ENCODE measurements around the gene AKAP9.
"Not testable (repeated sequence)": the region's sequence is repeated elsewhere in the genome, so short reads cannot be mapped to it uniquely, and the experiment has no call there.

Gene AKAP9

GRCh38 chr7:92088266-92088665 lies 147.6 kb downstream of the AKAP9 start:
- DNase-seq = no peak
- H3K4me3 ChIP-seq (ENCODE audit: low read depth, low read length) = no peak overlapping the region
- peaks cover 45% of the 10 kb centered on the region for H3K36me3 ChIP-seq (replicated peaks)
- TF ChIP-seq CTCF (IDR thresholded peaks at IDR 0.05; ENCODE audit: low read depth, low read length, missing control alignments) = no peak
- no peak overlapping the region for H3K27ac ChIP-seq
- in situ Hi-C loops (cut with HindIII; ENCODE audit: low pct_ligation_motif_present, low sequenced_read_pairs) = no loop called here
- no peaks in the 10 kb centered on the region for H3K27me3 ChIP-seq (replicated peaks)

GRCh38 chr7:92092210-92092609 lies 151.5 kb downstream of the AKAP9 start:
- no peak overlapping the region for H3K4me3 ChIP-seq (ENCODE audit: low read depth, low read length)
- H3K27ac ChIP-seq = no peak overlapping the region
- in situ Hi-C loops (cut with HindIII; ENCODE audit: low pct_ligation_motif_present, low sequenced_read_pairs) = no loop called here
- H3K36me3 ChIP-seq (replicated peaks) = peaks cover 41% of the 10 kb centered on the region
- DNase-seq = no peak
- H3K27me3 ChIP-seq (replicated peaks) = no peaks in the 10 kb centered on the region
- TF ChIP-seq CTCF (IDR thresholded peaks at IDR 0.05; ENCODE audit: low read depth, low read length, missing control alignments) = no peak

GRCh38 chr7:92095380-92095779 lies 154.7 kb downstream of the AKAP9 start:
- H3K36me3 ChIP-seq (replicated peaks) = peaks cover 49% of the 10 kb centered on the region

GRCh38 chr7:92100534-92100933 lies 159.9 kb downstream of the AKAP9 start:
- Histone ChIP-seq H3K27ac (no peak overlapping the region), H3K27me3 (replicated peaks) (no peaks in the 10 kb centered on the region), H3K4me3 (ENCODE audit: low read depth, low read length) (no peak overlapping the region), H3K36me3 (replicated peaks) (peaks cover 65% of the 10 kb centered on the region)
- in situ Hi-C loops (cut with HindIII; ENCODE audit: low pct_ligation_motif_present, low sequenced_read_pairs) = no loop called here
- TF ChIP-seq CTCF (IDR thresholded peaks at IDR 0.05; ENCODE audit: low read depth, low read length, missing control alignments) = no peak
- DNase-seq = no peak

More at GRCh38 chr7:92095380-92095779, 154.7 kb downstream of the AKAP9 start:
- no peaks in the 10 kb centered on the region for H3K27me3 ChIP-seq (replicated peaks)
- no peak for TF ChIP-seq CTCF (IDR thresholded peaks at IDR 0.05; ENCODE audit: low read depth, low read length, missing control alignments)
- in situ Hi-C loops (cut with HindIII; ENCODE audit: low pct_ligation_motif_present, low sequenced_read_pairs) = no loop called here
- H3K4me3 ChIP-seq (ENCODE audit: low read depth, low read length) = no peak overlapping the region
- H3K27ac ChIP-seq = no peak overlapping the region
- no peak for DNase-seq

GRCh38 chr7:92102862-92103261 lies 162.2 kb downstream of the AKAP9 start:
- in situ Hi-C loops (cut with HindIII; ENCODE audit: low pct_ligation_motif_present, low sequenced_read_pairs); H3K27me3 ChIP-seq (replicated peaks); H3K27ac ChIP-seq; H3K4me3 ChIP-seq (ENCODE audit: low read depth, low read length): not testable (repeated sequence)
- DNase-seq = peak; percentile 26
- H3K36me3 ChIP-seq (replicated peaks) = peaks cover 55% of the 10 kb centered on the region

- Histone ChIP-seq H3K4me3 (ENCODE audit: low read depth, low read length) (no peak overlapping the region), H3K27ac (no peak overlapping the region), H3K27me3 (replicated peaks) (no peaks in the 10 kb centered on the region), H3K36me3 (replicated peaks) (peaks cover 30% of the 10 kb centered on the region)
- TF ChIP-seq CTCF (IDR thresholded peaks at IDR 0.05; ENCODE audit: low read depth, low read length, missing control alignments) = no peak
- DNase-seq = no peak
- in situ Hi-C loops (cut with HindIII; ENCODE audit: low pct_ligation_motif_present, low sequenced_read_pairs) = no loop called here
Observed at GRCh38 chr7:92108821-92109220, 168.2 kb downstream of the AKAP9 start.
